ENCODE data around the gene LRP1-AS. TPM values are rescaled to one million over a fixed set of nuclear protein-coding genes. Genes with fewer than 3 reads are reported as not detected.
A peak's percentile ranks its signal among the peaks of the same experiment; 100 is the strongest.

The LRP1-AS gene
- total and polyA plus RNA-seq, 2 experiments from 2014 or later: 0.59 TPM; not detected in 1

- Histone ChIP-seq H3K4me3 (no peak overlapping the region), H3K9me2 (replicated peaks; ENCODE audit: insufficient read depth) (no peaks in the 10 kb centered on the region), H3K4me2 (no peak overlapping the region), H3K9me3 (ENCODE audit: low read depth) (no peaks in the 10 kb centered on the region), H4K20me1 (ENCODE audit: insufficient read depth, poor library complexity, severe bottlenecking) (no peaks in the 10 kb centered on the region), H3K79me2 (peaks cover 31% of the 10 kb centered on the region), H3K27me3 (no peaks in the 10 kb centered on the region), H3K36me3 (replicated peaks; ENCODE audit: insufficient read depth, low read depth) (no peaks in the 10 kb centered on the region), H3K4me1 (ENCODE audit: insufficient read depth) (peaks cover 43% of the 10 kb centered on the region), H3K27ac (no peak overlapping the region), H2AFZ (no peak overlapping the region)
- DNase-seq (ENCODE audit: low spot score): no peak
- TF ChIP-seq CTCF (IDR thresholded peaks at IDR 0.05; ENCODE audit: poor library complexity): no peak
- TF ChIP-seq EZH2 (IDR thresholded peaks at IDR 0.05; ENCODE audit: borderline replicate concordance): no peak
- no peak for TF ChIP-seq EZH2phosphoT487 (IDR thresholded peaks at IDR 0.05; ENCODE audit: low read depth, severe bottlenecking, unreplicated experiment)
- 81% methylated on average over 1 of the region's 1 CpG for WGBS (ENCODE audit: low lambda C conversion rate, missing lambda C conversion rate)
Observed at GRCh38 chr12:57153415-57153997, 6.1 kb upstream of the LRP1-AS start.

- no peaks in the 10 kb centered on the region for H3K36me3 ChIP-seq (replicated peaks; ENCODE audit: insufficient read depth, low read depth)
- TF ChIP-seq EZH2phosphoT487 (IDR thresholded peaks at IDR 0.05; ENCODE audit: low read depth, severe bottlenecking, unreplicated experiment) (no peak), CTCF (IDR thresholded peaks at IDR 0.05; ENCODE audit: poor library complexity) (no peak), EZH2 (IDR thresholded peaks at IDR 0.05; ENCODE audit: borderline replicate concordance) (no peak)
- WGBS (ENCODE audit: low lambda C conversion rate, missing lambda C conversion rate): 98% methylated on average over 4 of the region's 4 CpGs
- peak overlapping the region; percentile 98 for H3K27ac ChIP-seq
- H3K4me2 ChIP-seq: peak overlapping the region; percentile 40
- no peaks in the 10 kb centered on the region for H3K27me3 ChIP-seq
- peaks cover 51% of the 10 kb centered on the region for H3K4me1 ChIP-seq (ENCODE audit: insufficient read depth)
- H2AFZ ChIP-seq: no peak overlapping the region
- no peak overlapping the region for H3K4me3 ChIP-seq
- DNase-seq (ENCODE audit: low spot score): no peak
- H3K9me2 ChIP-seq (replicated peaks; ENCODE audit: insufficient read depth): no peaks in the 10 kb centered on the region
- peaks cover 31% of the 10 kb centered on the region for H3K79me2 ChIP-seq
- no peaks in the 10 kb centered on the region for H4K20me1 ChIP-seq (ENCODE audit: insufficient read depth, poor library complexity, severe bottlenecking)
- H3K9me3 ChIP-seq (ENCODE audit: low read depth): no peaks in the 10 kb centered on the region
Observed at GRCh38 chr12:57152639-57153038, 5.2 kb upstream of the LRP1-AS start.

- H3K36me3 ChIP-seq (replicated peaks; ENCODE audit: insufficient read depth, low read depth): no peaks in the 10 kb centered on the region
- H3K4me3 ChIP-seq: no peak overlapping the region
- H3K27ac ChIP-seq: peak overlapping the region; percentile 98
- no peaks in the 10 kb centered on the region for H3K27me3 ChIP-seq
- H3K9me2 ChIP-seq (replicated peaks; ENCODE audit: insufficient read depth): no peaks in the 10 kb centered on the region
- H3K79me2 ChIP-seq: peaks cover 31% of the 10 kb centered on the region
- peaks cover 57% of the 10 kb centered on the region for H3K4me1 ChIP-seq (ENCODE audit: insufficient read depth)
- TF ChIP-seq EZH2 (IDR thresholded peaks at IDR 0.05; ENCODE audit: borderline replicate concordance) (no peak), CTCF (IDR thresholded peaks at IDR 0.05; ENCODE audit: poor library complexity) (no peak), EZH2phosphoT487 (IDR thresholded peaks at IDR 0.05; ENCODE audit: low read depth, severe bottlenecking, unreplicated experiment) (no peak)
- DNase-seq (ENCODE audit: low spot score): no peak
- no peaks in the 10 kb centered on the region for H4K20me1 ChIP-seq (ENCODE audit: insufficient read depth, poor library complexity, severe bottlenecking)
- no peaks in the 10 kb centered on the region for H3K9me3 ChIP-seq (ENCODE audit: low read depth)
- WGBS (ENCODE audit: low lambda C conversion rate, missing lambda C conversion rate): 80% methylated on average over 17 of the region's 17 CpGs
- no peak overlapping the region for H2AFZ ChIP-seq
- H3K4me2 ChIP-seq: peak overlapping the region; percentile 40
Observed at GRCh38 chr12:57151741-57152630, 4.6 kb upstream of the LRP1-AS start.

Measured in hepatocyte (in vitro differentiated cells).